ENCODE data around the gene HIP1R.

The HIP1R gene

GRCh38 chr12:122886161-122886560 is 50.9 kb downstream of the HIP1R start:
- peaks cover 48% of the 10 kb centered on the region for H3F3A ChIP-seq (ENCODE audit: insufficient read depth, low read length)
- TF ChIP-seq EZH2 (optimal IDR thresholded peaks at IDR 0.05; ENCODE audit: low read depth, low read length), result no peak
- TF ChIP-seq EZH2phosphoT487 (IDR thresholded peaks at IDR 0.05; ENCODE audit: low read length), result no peak
- no peak for TF ChIP-seq CTCF (IDR thresholded peaks at IDR 0.05; ENCODE audit: low read length)
- H3K4me3 ChIP-seq (ENCODE audit: low read length), result no peak overlapping the region
- peaks cover 94% of the 10 kb centered on the region for H3K79me2 ChIP-seq (ENCODE audit: low read length)
- no peaks in the 10 kb centered on the region; the same call in 1 of the 2 replicates for H4K20me1 ChIP-seq (ENCODE audit: insufficient read depth, low read length)
- no peaks in the 10 kb centered on the region for H3K9me2 ChIP-seq (replicated peaks; ENCODE audit: insufficient read depth, low read length)
- H3K9me3 ChIP-seq (replicated peaks; ENCODE audit: insufficient read depth, low read length), result no peaks in the 10 kb centered on the region
- no peak overlapping the region for H2AFZ ChIP-seq (ENCODE audit: low read length)
- peaks cover 62% of the 10 kb centered on the region for H3K4me1 ChIP-seq (ENCODE audit: low read length)
- no peaks in the 10 kb centered on the region for H3K27me3 ChIP-seq (replicated peaks; ENCODE audit: insufficient read depth, low read length)
- no peak for DNase-seq
- H3K9ac ChIP-seq (ENCODE audit: low read length), result no peak overlapping the region
- 0 out of 2 replicates have a peak overlapping the region, but pooled peaks have one; percentile 80 for H3K4me2 ChIP-seq (ENCODE audit: low read depth, low read length)
- no peaks in the 10 kb centered on the region; the same call in 1 of the 2 replicates for H3K36me3 ChIP-seq (replicated peaks; ENCODE audit: insufficient read depth, low read length)
- H3K27ac ChIP-seq (ENCODE audit: low read length), result peak overlapping the region; percentile 98; the same call in 1 of the 2 replicates

- no peak for TF ChIP-seq EZH2phosphoT487 (IDR thresholded peaks at IDR 0.05; ENCODE audit: low read length)
- TF ChIP-seq CTCF (IDR thresholded peaks at IDR 0.05; ENCODE audit: low read length), result no peak
- no peak for TF ChIP-seq EZH2 (optimal IDR thresholded peaks at IDR 0.05; ENCODE audit: low read depth, low read length)
- no peaks in the 10 kb centered on the region for H3K9me2 ChIP-seq (replicated peaks; ENCODE audit: insufficient read depth, low read length)
- peak overlapping the region; percentile 100 for H3K9ac ChIP-seq (ENCODE audit: low read length)
- H3K4me1 ChIP-seq (ENCODE audit: low read length), result peaks cover 58% of the 10 kb centered on the region
- no peaks in the 10 kb centered on the region; the same call in 1 of the 2 replicates for H3K36me3 ChIP-seq (replicated peaks; ENCODE audit: insufficient read depth, low read length)
- no peak overlapping the region for H2AFZ ChIP-seq (ENCODE audit: low read length)
- H3K27me3 ChIP-seq (replicated peaks; ENCODE audit: insufficient read depth, low read length), result no peaks in the 10 kb centered on the region
- H3K4me3 ChIP-seq (ENCODE audit: low read length), result peak overlapping the region; percentile 53
- peaks cover 94% of the 10 kb centered on the region for H3K79me2 ChIP-seq (ENCODE audit: low read length)
- no peaks in the 10 kb centered on the region for H3K9me3 ChIP-seq (replicated peaks; ENCODE audit: insufficient read depth, low read length)
- peak overlapping the region; percentile 80 for H3K4me2 ChIP-seq (ENCODE audit: low read depth, low read length)
- H4K20me1 ChIP-seq (ENCODE audit: insufficient read depth, low read length), result no peaks in the 10 kb centered on the region; the same call in none of the 2 replicates
- peak overlapping the region; percentile 98 for H3K27ac ChIP-seq (ENCODE audit: low read length)
- peaks cover 48% of the 10 kb centered on the region for H3F3A ChIP-seq (ENCODE audit: insufficient read depth, low read length)
- peak; percentile 86 for DNase-seq
Observed at GRCh38 chr12:122886851-122887818, 51.9 kb downstream of the HIP1R start.

- TF ChIP-seq EZH2phosphoT487 (IDR thresholded peaks at IDR 0.05; ENCODE audit: low read length) (no peak), CTCF (IDR thresholded peaks at IDR 0.05; ENCODE audit: low read length) (no peak), EZH2 (optimal IDR thresholded peaks at IDR 0.05; ENCODE audit: low read depth, low read length) (no peak)
- Histone ChIP-seq H3K9me3 (replicated peaks; ENCODE audit: insufficient read depth, low read length) (no peaks in the 10 kb centered on the region), H3K27ac (ENCODE audit: low read length) (peak overlapping the region; percentile 98), H3K4me3 (ENCODE audit: low read length) (peak overlapping the region; percentile 48), H3K4me2 (ENCODE audit: low read depth, low read length) (peak overlapping the region; percentile 80), H4K20me1 (ENCODE audit: insufficient read depth, low read length) (no peaks in the 10 kb centered on the region; the same call in none of the 2 replicates), H3K9ac (ENCODE audit: low read length) (peak overlapping the region; percentile 100), H3K36me3 (replicated peaks; ENCODE audit: insufficient read depth, low read length) (no peaks in the 10 kb centered on the region), H2AFZ (ENCODE audit: low read length) (no peak overlapping the region), H3K9me2 (replicated peaks; ENCODE audit: insufficient read depth, low read length) (no peaks in the 10 kb centered on the region), H3K79me2 (ENCODE audit: low read length) (peaks cover 94% of the 10 kb centered on the region), H3K27me3 (replicated peaks; ENCODE audit: insufficient read depth, low read length) (no peaks in the 10 kb centered on the region), H3K4me1 (ENCODE audit: low read length) (peaks cover 51% of the 10 kb centered on the region), H3F3A (ENCODE audit: insufficient read depth, low read length) (peaks cover 52% of the 10 kb centered on the region)
- DNase-seq, result no peak
Observed at GRCh38 chr12:122887819-122888212, 52.6 kb downstream of the HIP1R start.
